Endodermal cell (in vitro differentiated cells): ENCODE measurements around the gene MTX3. TPM values are rescaled to one million over a fixed set of nuclear protein-coding genes. Genes with fewer than 3 reads are reported as not detected.

Source experiments
- DNase-seq: peaks from one replicate; pipeline ENCODE4 v3.0.0-alpha.2; 2017
- H3K27ac ChIP-seq: 2 replicates; pipeline ENCODE4 v1.5.1; 2013; ENCODE audit warnings: mild to moderate bottlenecking, low read depth, low read length, moderate library complexity
- H3K27me3 ChIP-seq: 2 replicates; pipeline ENCODE4 v1.6.1; 2013; ENCODE audit warnings: mild to moderate bottlenecking, low read length, moderate library complexity; ENCODE audit not compliant: insufficient read depth, control insufficient read depth, poor library complexity, severe bottlenecking
- H3K36me3 ChIP-seq: 2 replicates; pipeline ENCODE4 v1.7.0; 2013; ENCODE audit warnings: mild to moderate bottlenecking, low read length, moderate library complexity; ENCODE audit not compliant: control insufficient read depth, insufficient read depth
- H3K4me1 ChIP-seq: one replicate; pipeline ENCODE4 v1.7.0; 2013; ENCODE audit warnings: low read length; ENCODE audit not compliant: control insufficient read depth, insufficient read depth
- H3K4me3 ChIP-seq: 2 replicates; pipeline ENCODE4 v1.5.1; 2013; ENCODE audit warnings: mild to moderate bottlenecking, low read length, moderate library complexity
- H3K9ac ChIP-seq: 2 replicates; pipeline ENCODE4 v1.6.1; 2013; ENCODE audit warnings: mild to moderate bottlenecking, low read length, moderate library complexity; ENCODE audit not compliant: poor library complexity, severe bottlenecking; ENCODE audit errors: extremely low read depth
- H3K9me3 ChIP-seq: 2 replicates; pipeline ENCODE4 v1.6.1; 2013; ENCODE audit warnings: mild to moderate bottlenecking, low read length, moderate library complexity; ENCODE audit not compliant: control insufficient read depth
- H3K27ac Mint-ChIP-seq: 2 replicates; pipeline ENCODE4 v1.8.0; 2020; ENCODE audit warnings: mixed read lengths
- H3K27me3 Mint-ChIP-seq: 2 replicates; pipeline ENCODE4 v1.8.0; 2021; ENCODE audit warnings: mild to moderate bottlenecking, mixed read lengths; ENCODE audit not compliant: insufficient read depth
- H3K36me3 Mint-ChIP-seq: 2 replicates; pipeline ENCODE4 v1.8.0; 2020; ENCODE audit warnings: low read depth, mixed read lengths
- H3K4me1 Mint-ChIP-seq: 2 replicates; pipeline ENCODE4 v1.8.0; 2020; ENCODE audit warnings: mixed read lengths
- H3K4me3 Mint-ChIP-seq: 2 replicates; pipeline ENCODE4 v1.8.0; 2020; ENCODE audit warnings: mild to moderate bottlenecking, moderate library complexity, mixed read lengths
- H3K9me3 Mint-ChIP-seq: 2 replicates; pipeline ENCODE4 v1.8.0; 2020; ENCODE audit warnings: mild to moderate bottlenecking, mixed read lengths
- CTCF ChIP-seq: fragments of 200-600 bp; sonication (generic); conservative IDR thresholded peaks from 2 replicates; pipeline ENCODE4 v1.5.0; 2021; ENCODE audit warnings: antibody characterized with exemption, mild to moderate bottlenecking
- WGBS, 2 experiments: methylation state at CpG; one replicate each; pipeline versions ENCODE4 v1.1.5 to v1.1.7; 2013; ENCODE audit warnings: missing lambda C conversion rate in 2 of 2, mixed read lengths in 1 of 2; ENCODE audit not compliant: insufficient coverage in 1 of 2, insufficient read length in 1 of 2; 5-methylcytosine and 5-hydroxymethylcytosine counted together
- total RNA-seq, 2 donors: library from RNA; stranded (reverse); fragmentation: NEBNext Ultra II Directional in 1 of 2; extraction: Animal tissue kit (Norgen Biotek cat#: 25700) in 1 of 2; gene quantifications; 2 replicates in 1 of 2; 3 replicates in 1 of 2; pipeline ENCODE4 v1.2.1, GENCODE V29; 2021

Gene MTX3
- total RNA-seq, 2 donors from 2014 or later, result 25.7 to 39.7 TPM

DNA sequence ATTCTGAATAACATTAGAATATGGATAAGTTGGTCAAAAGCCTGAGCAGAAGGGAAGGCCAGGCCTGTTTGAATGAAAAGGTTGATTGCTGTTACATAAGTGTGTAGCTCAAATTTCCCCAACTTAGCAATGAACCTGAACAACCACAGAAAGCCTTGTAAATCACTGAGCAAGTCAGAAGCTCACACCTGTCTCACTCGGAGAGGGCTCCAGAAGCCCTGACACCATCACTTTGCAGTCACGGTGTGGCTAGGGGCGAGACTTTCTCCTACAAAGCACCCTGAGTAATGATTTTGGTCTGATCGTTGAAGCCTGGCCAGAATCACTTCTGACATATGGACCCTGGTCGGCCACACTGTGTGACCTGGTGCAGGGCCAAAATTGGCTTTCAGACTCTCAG lies 62.0 kb downstream of the MTX3 start:
- Mint-ChIP-seq H3K27ac (no peak overlapping the region), H3K4me3 (no peak overlapping the region), H3K36me3 (no peaks in the 10 kb centered on the region), H3K9me3 (no peaks in the 10 kb centered on the region), H3K27me3 (no peaks in the 10 kb centered on the region), H3K4me1 (peaks cover 7% of the 10 kb centered on the region)
- Histone ChIP-seq H3K27me3 (no peaks in the 10 kb centered on the region), H3K4me3 (no peak overlapping the region), H3K9me3 (peaks cover 23% of the 10 kb centered on the region), H3K36me3 (no peaks in the 10 kb centered on the region), H3K4me1 (peaks cover 5% of the 10 kb centered on the region), H3K27ac (no peak overlapping the region), H3K9ac (no peak overlapping the region)
- no peak for TF ChIP-seq CTCF
- DNase-seq, result no peak
- 89 to 93% methylated on average over 3 to 5 of the region's 5 CpGs for WGBS, 2 experiments

Other genes with a start within 250 kb of the MTX3 start
- gene THBS4, start 44.1 kb upstream of the MTX3 start, total RNA-seq, result 10 to 100 TPM; 13.6 to 50.5 TPM